Neural crest cell (in vitro differentiated cells): ENCODE results near the gene ZDHHC12. TPM values are rescaled to one million over a fixed set of nuclear protein-coding genes. Genes with fewer than 3 reads are reported as not detected.

ENCODE experiments used
- DNase-seq: peaks from one replicate; pipeline ENCODE4 v3.0.0; 2021; ENCODE audit warnings: low read depth, mixed read lengths, low spot score
- H3K27ac Mint-ChIP-seq: one replicate; pipeline ENCODE4 v1.8.0; 2021; ENCODE audit warnings: mild to moderate bottlenecking, mixed read lengths; ENCODE audit not compliant: unreplicated experiment
- H3K27me3 Mint-ChIP-seq: 2 replicates; pipeline ENCODE4 v1.8.0; 2021; ENCODE audit warnings: low read depth, mild to moderate bottlenecking, mixed read lengths
- H3K36me3 Mint-ChIP-seq: 2 replicates; pipeline ENCODE4 v1.8.0; 2021; ENCODE audit warnings: low read depth, mild to moderate bottlenecking, mixed read lengths
- H3K4me1 Mint-ChIP-seq: 2 replicates; pipeline ENCODE4 v1.8.0; 2021; ENCODE audit warnings: mixed read lengths
- H3K4me3 Mint-ChIP-seq: one replicate; pipeline ENCODE4 v1.8.0; 2021; ENCODE audit warnings: mild to moderate bottlenecking, mixed read lengths
- H3K9me3 Mint-ChIP-seq: 2 replicates; pipeline ENCODE4 v1.8.0; 2021; ENCODE audit warnings: mixed read lengths
- CTCF ChIP-seq: fragments of 200-600 bp; sonication (generic); conservative IDR thresholded peaks from 2 replicates; pipeline ENCODE4 v1.5.0; 2021; ENCODE audit warnings: antibody characterized with exemption, mild to moderate bottlenecking
- total RNA-seq: library from RNA; stranded (reverse); gene quantifications from 2 replicates; pipeline ENCODE4 v1.2.1, GENCODE V29; 2021

The ZDHHC12 gene
- total RNA-seq, 1 donor from 2014 or later: 15.7 TPM

GRCh38 chr9:128688501-128689292, 35.2 kb downstream of the ZDHHC12 start, which contains the start of gene SET:
Gene SET (plus strand): TSS chr9:128689222. CDS start chr9:128689583, 361 bp downstream.
- Mint-ChIP-seq H3K27ac (peak within 1 kb of the TSS; percentile 89), H3K4me1 (peaks cover 62% of the 10 kb centered on the region), H3K4me3 (peak within 1 kb of the TSS; percentile 90), H3K36me3 (peaks cover 21% of the 10 kb centered on the region), H3K27me3 (peaks cover 5% of the 10 kb centered on the region), H3K9me3 (no peaks in the 10 kb centered on the region)
- peak; percentile 92 for DNase-seq
- no peak for TF ChIP-seq CTCF

DNA sequence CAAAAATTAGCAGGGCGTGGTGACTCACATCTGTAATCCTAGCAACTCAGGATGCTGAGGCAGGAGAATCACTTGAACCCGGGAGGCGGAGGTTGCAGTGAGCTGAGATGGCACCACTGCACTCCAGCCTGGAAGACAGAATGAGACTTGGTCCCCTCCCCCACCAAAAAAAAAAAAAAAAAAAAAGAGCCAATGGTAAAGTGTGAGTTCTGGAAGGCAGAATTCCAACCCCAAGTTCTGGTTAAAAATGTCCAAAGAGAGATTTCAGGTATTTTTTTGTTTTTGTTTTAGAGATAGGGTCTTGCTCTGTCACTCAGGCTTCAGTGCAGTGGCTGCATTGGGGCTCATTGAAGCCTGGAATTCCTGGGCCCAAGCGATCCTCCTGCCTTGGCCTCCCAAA, 36.5 kb downstream of the ZDHHC12 start:
- H3K9me3 Mint-ChIP-seq: no peaks in the 10 kb centered on the region
- H3K4me1 Mint-ChIP-seq: peaks cover 63% of the 10 kb centered on the region
- TF ChIP-seq CTCF: no peak
- H3K4me3 Mint-ChIP-seq: peak overlapping the region; percentile 90
- no peak overlapping the region for H3K27ac Mint-ChIP-seq
- H3K27me3 Mint-ChIP-seq: peaks cover 5% of the 10 kb centered on the region
- DNase-seq: no peak
- peaks cover 15% of the 10 kb centered on the region for H3K36me3 Mint-ChIP-seq

DNA sequence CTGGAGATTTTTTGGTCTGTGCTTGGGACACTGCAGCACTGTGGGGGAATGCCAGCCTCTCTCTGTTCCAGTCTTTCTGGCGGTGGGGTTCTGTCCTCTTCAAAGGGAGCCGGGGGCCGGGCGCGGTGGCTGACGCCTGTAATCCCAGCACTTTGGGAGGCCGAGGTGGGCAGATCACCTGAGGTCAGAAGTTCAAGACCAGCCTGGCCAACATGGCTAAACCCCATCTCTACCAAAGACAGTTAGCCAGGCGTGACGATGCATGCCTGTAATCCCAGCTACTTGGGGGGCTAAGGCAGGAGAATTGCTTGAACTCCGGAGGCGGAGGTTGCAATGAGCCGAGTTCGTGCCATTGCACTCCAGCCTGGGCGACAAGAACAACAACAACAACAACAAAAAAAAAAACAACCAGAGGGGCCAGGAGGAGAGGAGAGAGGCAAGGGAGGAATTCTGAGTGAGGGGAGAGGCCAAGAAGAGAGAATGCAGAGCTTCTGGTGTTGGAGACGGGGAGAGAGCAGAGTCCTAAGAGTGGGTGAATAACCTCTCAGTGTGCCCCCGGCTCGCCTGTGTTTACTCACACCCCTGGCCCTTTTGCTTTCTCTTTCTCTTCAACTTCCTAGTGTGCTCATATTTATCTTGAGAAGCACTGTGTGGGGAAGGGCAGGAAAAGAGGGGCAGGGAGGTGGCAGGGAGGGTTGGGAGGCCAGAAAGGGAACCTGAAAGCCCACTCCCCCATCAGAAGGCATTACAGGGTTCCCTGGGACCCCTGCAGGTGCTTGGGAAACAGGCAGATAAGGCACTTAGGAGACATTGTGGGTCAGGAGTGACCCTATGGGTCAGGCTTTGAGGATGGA, 38.1 kb downstream of the ZDHHC12 start:
- H3K36me3 Mint-ChIP-seq: peaks cover 4% of the 10 kb centered on the region
- no peak for DNase-seq
- peak overlapping the region; percentile 90 for H3K4me3 Mint-ChIP-seq
- H3K9me3 Mint-ChIP-seq: no peaks in the 10 kb centered on the region
- peaks cover 50% of the 10 kb centered on the region for H3K4me1 Mint-ChIP-seq
- H3K27me3 Mint-ChIP-seq: peaks cover 5% of the 10 kb centered on the region
- no peak for TF ChIP-seq CTCF
- H3K27ac Mint-ChIP-seq: no peak overlapping the region

GRCh38 chr9:128684325-128685199, 39.4 kb downstream of the ZDHHC12 start:
- no peak for DNase-seq
- H3K4me1 Mint-ChIP-seq: peaks cover 46% of the 10 kb centered on the region
- peak overlapping the region; percentile 90 for H3K4me3 Mint-ChIP-seq
- no peak for TF ChIP-seq CTCF
- H3K27me3 Mint-ChIP-seq: peaks cover 2% of the 10 kb centered on the region
- H3K9me3 Mint-ChIP-seq: no peaks in the 10 kb centered on the region
- no peaks in the 10 kb centered on the region for H3K36me3 Mint-ChIP-seq
- H3K27ac Mint-ChIP-seq: peak overlapping the region; percentile 36

GRCh38 chr9:128684065-128684324, 39.9 kb downstream of the ZDHHC12 start:
- Mint-ChIP-seq H3K27me3 (peaks cover 2% of the 10 kb centered on the region), H3K4me1 (peaks cover 46% of the 10 kb centered on the region), H3K4me3 (peak overlapping the region; percentile 90), H3K27ac (peak overlapping the region; percentile 36), H3K9me3 (no peaks in the 10 kb centered on the region), H3K36me3 (no peaks in the 10 kb centered on the region)
- DNase-seq: no peak
- TF ChIP-seq CTCF: no peak
